Esophagus squamous epithelium (tissue), 4 donors: ENCODE measurements around the gene ADPGK.

ENCODE experiments used
- CTCF ChIP-seq, 6 experiments: fragments of 450-650 bp in 4 of 6; fragments of 200-600 bp in 2 of 6; sonication (generic) in 2 of 6; IDR thresholded peaks; one replicate each; pipeline ENCODE4 v1.5.1; 2016 to 2019; ENCODE audit warnings: antibody characterized with exemption in 6 of 6, mild to moderate bottlenecking in 4 of 6, moderate library complexity in 4 of 6
- POLR2A ChIP-seq, 4 donors: fragments of 450-650 bp; IDR thresholded peaks; one replicate each; pipeline ENCODE4 v1.6.1; 2017; ENCODE audit warnings: antibody characterized with exemption in 4 of 4, mild to moderate bottlenecking in 4 of 4, moderate library complexity in 3 of 4

- TF ChIP-seq CTCF (IDR thresholded peaks at IDR 0.05) (no peak), POLR2A (IDR thresholded peaks at IDR 0.05) (no peak)
These were observed 2.3 kb upstream of the ADPGK start for GRCh38 chr15:72785841-72786240.
